Activated CD4-positive, alpha-beta T cell treated with anti-CD3 and anti-CD28 coated beads, Interleukin-2, amount 50 U/mL, for 16 hours (primary cell): ENCODE data around the gene RPE.

Experiments used
- DNase-seq: peaks from one replicate; pipeline ENCODE4 v3.0.0-alpha.2; 2020

RPE gene

GRCh38 chr2:210002158-210003157, at the start of gene RPE:
Gene RPE, plus strand, starts transcription at chr2:210002638. Its CDS starts 24 bp downstream, at chr2:210002662.
- DNase-seq = peak; percentile 98

GRCh38 chr2:209956271-209956670, 46.2 kb upstream of the RPE start:
- no peak for DNase-seq

- no peak for DNase-seq
Measured at GRCh38 chr2:209958016-209958415, 44.4 kb upstream of the RPE start.

GRCh38 chr2:209960045-209960444, 42.4 kb upstream of the RPE start:
- no peak for DNase-seq

GRCh38 chr2:209960676-209961630, 41.5 kb upstream of the RPE start:
- DNase-seq = peak; percentile 47

GRCh38 chr2:209965723-209966122, 36.7 kb upstream of the RPE start:
- DNase-seq = no peak

- no peak for DNase-seq
Measured at GRCh38 chr2:209969692-209970091, 32.7 kb upstream of the RPE start.

GRCh38 chr2:209970271-209970670, 32.2 kb upstream of the RPE start:
- no peak for DNase-seq

- no peak for DNase-seq
Measured at GRCh38 chr2:209970711-209971110, 31.7 kb upstream of the RPE start.

- DNase-seq = no peak
Measured at GRCh38 chr2:209973328-209973727, 29.1 kb upstream of the RPE start.

GRCh38 chr2:209974576-209974975, 27.9 kb upstream of the RPE start:
- no peak for DNase-seq

GRCh38 chr2:209976698-209977385, 25.6 kb upstream of the RPE start:
- DNase-seq = no peak

GRCh38 chr2:209977386-209978239, 24.8 kb upstream of the RPE start:
- peak; percentile 26 for DNase-seq

GRCh38 chr2:209984291-209984690, 18.1 kb upstream of the RPE start:
- no peak for DNase-seq

GRCh38 chr2:209985874-209986273, 16.6 kb upstream of the RPE start:
- DNase-seq = no peak

GRCh38 chr2:209986415-209986814, 16.0 kb upstream of the RPE start:
- DNase-seq = no peak

- DNase-seq = no peak
Measured at GRCh38 chr2:209988010-209988409, 14.4 kb upstream of the RPE start.

- DNase-seq = no peak
Measured at GRCh38 chr2:209990838-209991237, 11.6 kb upstream of the RPE start.

GRCh38 chr2:209993968-209994367, 8.5 kb upstream of the RPE start:
- no peak for DNase-seq

GRCh38 chr2:209998596-209998995, 3.8 kb upstream of the RPE start:
- no peak for DNase-seq

- no peak for DNase-seq
Measured at GRCh38 chr2:210000464-210001324, 1.7 kb upstream of the RPE start.
